ENCODE results near the gene TNRC6C.

Gene TNRC6C

GRCh38 chr17:77944390-77945222, 13.9 kb upstream of the TNRC6C start:
- no peak for TF ChIP-seq CTCF (IDR thresholded peaks at IDR 0.05; ENCODE audit: borderline replicate concordance, insufficient read depth, low read depth, low read length)
- no peak overlapping the region for H3K4me3 ChIP-seq (ENCODE audit: low read depth, low read length)

DNA sequence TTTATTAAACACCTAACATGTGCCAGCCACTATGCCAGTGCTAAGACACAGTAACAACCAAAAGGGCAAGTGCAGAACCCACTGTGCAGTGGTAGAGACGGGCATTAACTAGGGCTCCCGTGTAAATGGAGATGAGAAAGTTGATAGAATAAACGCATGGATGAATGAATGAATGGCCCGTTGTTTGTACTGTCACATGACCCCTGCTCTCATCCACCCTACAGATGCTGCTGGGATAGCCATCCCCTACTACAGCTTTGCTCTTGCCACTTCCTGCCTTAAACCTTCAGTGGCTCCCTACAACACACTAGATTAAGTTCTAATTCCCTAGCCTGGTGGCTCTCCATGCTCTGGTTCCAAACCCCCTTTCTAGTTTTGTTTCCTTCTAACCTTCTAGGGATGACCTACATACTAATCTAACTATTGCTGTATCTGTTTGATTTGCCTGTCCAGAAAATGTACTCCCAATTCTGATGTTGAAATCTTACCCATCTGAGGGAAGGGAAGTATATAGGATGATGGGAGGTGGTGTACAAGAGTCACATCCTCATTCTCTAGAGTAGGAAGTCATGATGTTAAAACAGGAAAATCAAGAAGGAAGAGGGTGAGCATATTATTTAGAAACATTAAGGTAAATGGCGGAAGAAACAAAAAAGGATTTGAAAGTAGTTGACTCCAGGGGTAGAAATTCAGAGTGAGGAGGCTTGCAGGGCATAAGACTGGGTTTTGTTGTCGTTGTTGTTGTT, 11.4 kb upstream of the TNRC6C start:
- no peak for TF ChIP-seq CTCF (IDR thresholded peaks at IDR 0.05; ENCODE audit: borderline replicate concordance, insufficient read depth, low read depth, low read length)
- no peak overlapping the region for H3K4me3 ChIP-seq (ENCODE audit: low read depth, low read length)

DNA sequence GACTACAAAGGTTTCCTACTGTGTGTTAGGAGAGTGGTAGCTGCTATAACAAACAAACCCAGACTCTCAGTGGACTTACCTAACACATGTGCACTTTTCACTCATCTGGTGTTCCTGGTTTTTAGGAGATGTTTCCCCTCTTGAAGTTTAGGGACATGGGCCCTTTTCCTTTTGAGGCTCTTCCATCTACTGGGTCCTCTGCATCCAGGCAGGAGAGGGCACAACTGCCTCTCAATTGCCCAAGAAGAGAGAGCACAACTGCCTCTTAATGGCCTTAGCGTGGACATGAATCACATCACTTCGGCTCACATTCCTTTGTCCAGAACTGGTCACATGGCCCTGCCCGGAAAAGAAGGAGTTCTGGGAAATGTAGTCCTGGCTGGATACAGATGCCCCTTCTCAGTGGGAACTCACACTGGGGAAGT, 9.8 kb upstream of the TNRC6C start:
- H3K4me3 ChIP-seq (ENCODE audit: low read depth, low read length) = no peak overlapping the region
- no peak for TF ChIP-seq CTCF (IDR thresholded peaks at IDR 0.05; ENCODE audit: borderline replicate concordance, insufficient read depth, low read depth, low read length)

GRCh38 chr17:77951123-77951522, 7.4 kb upstream of the TNRC6C start:
- no peak overlapping the region for H3K4me3 ChIP-seq (ENCODE audit: low read depth, low read length)
- no peak for TF ChIP-seq CTCF (IDR thresholded peaks at IDR 0.05; ENCODE audit: borderline replicate concordance, insufficient read depth, low read depth, low read length)

DNA sequence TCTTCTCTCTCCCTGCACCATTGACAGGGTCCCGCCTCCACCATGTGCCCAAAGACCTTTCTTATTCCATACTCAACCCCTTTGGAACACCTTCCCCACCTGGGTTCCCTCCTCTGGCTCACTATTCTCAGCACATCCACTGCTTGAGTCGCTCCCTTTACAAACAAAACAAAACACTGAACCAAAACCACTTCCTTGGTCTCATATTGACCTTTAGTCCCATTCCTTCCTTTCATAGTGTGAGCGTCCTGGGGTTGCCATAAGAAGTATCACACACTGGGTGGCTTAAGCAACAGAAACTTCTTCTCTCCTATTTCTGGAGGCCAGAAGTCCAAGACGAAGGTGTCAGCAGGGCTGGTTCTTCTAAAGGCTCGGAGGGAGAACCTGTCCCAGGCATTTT, 6.1 kb upstream of the TNRC6C start:
- no peak overlapping the region for H3K4me3 ChIP-seq (ENCODE audit: low read depth, low read length)
- no peak for TF ChIP-seq CTCF (IDR thresholded peaks at IDR 0.05; ENCODE audit: borderline replicate concordance, insufficient read depth, low read depth, low read length)

GRCh38 chr17:77957235-77957856, 1.2 kb upstream of the TNRC6C start:
- peak overlapping the region; percentile 22 for H3K4me3 ChIP-seq (ENCODE audit: low read depth, low read length)
- TF ChIP-seq CTCF (IDR thresholded peaks at IDR 0.05; ENCODE audit: borderline replicate concordance, insufficient read depth, low read depth, low read length) = no peak

All from GM12875 (cell line).